Measurements from ENCODE around the gene MAP3K20.
"Not testable (repeated sequence)": the region's sequence is repeated elsewhere in the genome, so short reads cannot be mapped to it uniquely, and the experiment has no call there.

The MAP3K20 gene

DNA sequence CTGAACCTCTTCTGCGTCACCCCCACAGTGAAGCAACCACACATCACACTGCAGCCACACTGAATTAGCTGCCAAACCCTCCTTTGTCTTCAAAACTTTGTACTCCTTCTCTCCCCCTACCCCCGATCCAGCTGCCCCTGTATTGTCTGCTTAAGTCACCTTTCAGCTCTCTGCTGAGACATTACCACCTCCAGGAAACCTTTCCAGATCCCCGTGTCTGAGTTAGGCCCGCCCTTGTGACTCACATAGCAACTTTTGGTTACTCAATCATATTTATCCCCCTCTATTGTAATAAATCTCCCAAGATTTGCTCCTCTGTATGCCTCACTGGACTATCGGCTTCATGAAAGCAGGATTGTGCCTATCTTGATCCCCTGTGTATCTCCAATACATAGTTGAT is 196.2 kb downstream of the MAP3K20 start:
- DNase-seq (ENCODE audit: low spot score): no peak
- in situ Hi-C loops (cut with MboI; ENCODE audit: low pct_unique_long_range_greater_than_20kb, low sequenced_read_pairs, unreplicated experiment): no loop called here
- TF ChIP-seq, protein P1, sequence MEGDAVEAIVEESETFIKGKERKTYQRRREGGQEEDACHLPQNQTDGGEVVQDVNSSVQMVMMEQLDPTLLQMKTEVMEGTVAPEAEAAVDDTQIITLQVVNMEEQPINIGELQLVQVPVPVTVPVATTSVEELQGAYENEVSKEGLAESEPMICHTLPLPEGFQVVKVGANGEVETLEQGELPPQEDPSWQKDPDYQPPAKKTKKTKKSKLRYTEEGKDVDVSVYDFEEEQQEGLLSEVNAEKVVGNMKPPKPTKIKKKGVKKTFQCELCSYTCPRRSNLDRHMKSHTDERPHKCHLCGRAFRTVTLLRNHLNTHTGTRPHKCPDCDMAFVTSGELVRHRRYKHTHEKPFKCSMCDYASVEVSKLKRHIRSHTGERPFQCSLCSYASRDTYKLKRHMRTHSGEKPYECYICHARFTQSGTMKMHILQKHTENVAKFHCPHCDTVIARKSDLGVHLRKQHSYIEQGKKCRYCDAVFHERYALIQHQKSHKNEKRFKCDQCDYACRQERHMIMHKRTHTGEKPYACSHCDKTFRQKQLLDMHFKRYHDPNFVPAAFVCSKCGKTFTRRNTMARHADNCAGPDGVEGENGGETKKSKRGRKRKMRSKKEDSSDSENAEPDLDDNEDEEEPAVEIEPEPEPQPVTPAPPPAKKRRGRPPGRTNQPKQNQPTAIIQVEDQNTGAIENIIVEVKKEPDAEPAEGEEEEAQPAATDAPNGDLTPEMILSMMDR (IDR thresholded peaks at IDR 0.05; ENCODE audit: extremely low read depth, insufficient read depth, missing control alignments): no peak

DNA sequence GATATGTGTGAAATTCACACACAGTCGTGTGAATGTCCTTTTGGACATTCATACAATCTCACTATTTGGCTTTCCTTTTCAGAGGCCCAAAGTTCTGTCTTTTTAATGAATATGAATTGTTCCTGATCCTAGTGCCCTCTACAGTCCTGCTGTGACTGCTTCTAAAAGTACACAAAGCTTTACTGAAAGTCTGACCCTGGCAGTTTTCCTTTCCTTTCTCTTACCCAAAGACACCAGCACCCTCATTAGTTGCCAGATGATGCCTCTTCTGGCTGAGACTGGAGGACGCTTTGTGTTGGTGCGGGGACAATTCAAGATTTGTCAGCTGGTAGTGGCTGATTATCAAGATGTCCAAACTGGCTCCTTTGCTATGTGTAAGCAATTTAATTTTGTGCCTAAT is 197.2 kb downstream of the MAP3K20 start:
- TF ChIP-seq, protein P1 (IDR thresholded peaks at IDR 0.05; ENCODE audit: extremely low read depth, insufficient read depth, missing control alignments): no peak
- in situ Hi-C loops (cut with MboI; ENCODE audit: low pct_unique_long_range_greater_than_20kb, low sequenced_read_pairs, unreplicated experiment): no loop called here
- DNase-seq (ENCODE audit: low spot score): no peak

DNA sequence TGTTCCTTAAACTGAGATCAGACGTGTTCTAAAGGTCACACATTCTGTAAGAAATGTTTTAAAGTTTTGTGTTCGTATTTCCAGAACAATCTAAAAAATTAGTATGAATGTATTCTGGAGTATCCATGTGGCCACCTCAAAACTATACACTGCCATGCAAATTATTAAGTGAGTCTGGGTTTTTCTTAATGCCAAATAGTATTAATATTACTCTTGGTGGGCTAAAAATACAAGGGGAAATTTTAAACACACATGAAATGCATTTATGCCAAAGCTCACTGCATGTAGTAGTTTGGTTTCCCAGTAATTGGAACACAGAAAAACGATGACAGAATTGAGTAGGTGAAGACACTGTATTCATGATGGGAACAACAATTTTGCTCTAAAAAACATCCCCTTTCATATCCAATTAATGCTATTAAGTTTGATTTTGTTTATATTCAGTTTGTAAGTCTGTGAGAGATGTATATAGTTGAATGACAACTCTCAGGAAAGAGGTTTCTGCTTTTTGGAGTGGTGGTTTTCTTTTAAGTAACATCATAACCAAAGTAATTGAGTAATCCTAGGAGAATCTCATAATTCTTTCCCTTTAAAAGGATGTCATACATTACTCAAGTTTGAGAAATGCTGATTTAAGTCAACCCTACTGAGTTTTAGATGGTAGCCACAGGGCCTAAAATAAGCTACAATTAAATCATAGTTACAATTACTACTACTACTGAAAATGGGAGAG is 203.3 kb downstream of the MAP3K20 start:
- in situ Hi-C loops (cut with MboI; ENCODE audit: low pct_unique_long_range_greater_than_20kb, low sequenced_read_pairs, unreplicated experiment): no loop called here
- TF ChIP-seq, protein P1 (IDR thresholded peaks at IDR 0.05; ENCODE audit: extremely low read depth, insufficient read depth, missing control alignments): no peak
- no peak for DNase-seq (ENCODE audit: low spot score)

DNA sequence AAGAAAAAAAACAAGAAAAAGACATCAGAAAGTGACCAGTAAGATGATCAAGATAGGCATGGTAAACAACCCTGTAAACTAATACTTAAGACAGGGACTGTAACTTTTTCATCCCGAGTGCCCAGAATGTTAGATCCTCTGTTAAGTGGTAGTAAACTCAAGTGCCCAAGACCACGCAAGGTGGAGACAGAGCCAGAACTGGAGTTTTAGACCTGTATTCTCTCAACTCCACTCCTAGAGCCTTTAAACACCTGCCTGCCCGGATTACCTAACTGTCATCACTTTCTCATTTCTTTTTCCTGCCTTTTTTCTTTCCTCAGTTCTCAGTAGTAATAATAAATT is 203.9 kb downstream of the MAP3K20 start:
- no peak for DNase-seq (ENCODE audit: low spot score)
- in situ Hi-C loops (cut with MboI; ENCODE audit: low pct_unique_long_range_greater_than_20kb, low sequenced_read_pairs, unreplicated experiment): no loop called here
- TF ChIP-seq, protein P1 (IDR thresholded peaks at IDR 0.05; ENCODE audit: extremely low read depth, insufficient read depth, missing control alignments): no peak

DNA sequence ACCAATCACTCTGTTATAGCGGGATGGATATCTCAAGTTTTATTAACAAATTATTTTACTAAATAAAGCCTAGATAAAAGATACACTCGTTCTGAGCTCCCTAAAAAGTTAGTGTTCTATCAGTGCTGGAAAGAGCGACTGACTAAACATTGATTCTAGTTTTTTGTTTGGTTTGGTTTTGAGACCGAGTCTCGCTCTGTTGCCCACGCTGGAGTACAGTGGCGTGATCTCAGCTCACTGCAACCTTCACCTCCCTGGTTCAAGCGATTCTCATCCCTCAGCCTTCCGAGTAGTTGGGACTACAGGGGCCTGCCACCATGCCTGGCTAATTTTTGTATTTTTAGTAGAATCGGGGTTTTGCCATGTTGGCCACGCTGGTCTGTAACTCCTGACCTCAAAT is 205.2 kb downstream of the MAP3K20 start:
- in situ Hi-C loops (cut with MboI; ENCODE audit: low pct_unique_long_range_greater_than_20kb, low sequenced_read_pairs, unreplicated experiment): no loop called here
- TF ChIP-seq, protein P1 (IDR thresholded peaks at IDR 0.05; ENCODE audit: extremely low read depth, insufficient read depth, missing control alignments): no peak
- no peak for DNase-seq (ENCODE audit: low spot score)

DNA sequence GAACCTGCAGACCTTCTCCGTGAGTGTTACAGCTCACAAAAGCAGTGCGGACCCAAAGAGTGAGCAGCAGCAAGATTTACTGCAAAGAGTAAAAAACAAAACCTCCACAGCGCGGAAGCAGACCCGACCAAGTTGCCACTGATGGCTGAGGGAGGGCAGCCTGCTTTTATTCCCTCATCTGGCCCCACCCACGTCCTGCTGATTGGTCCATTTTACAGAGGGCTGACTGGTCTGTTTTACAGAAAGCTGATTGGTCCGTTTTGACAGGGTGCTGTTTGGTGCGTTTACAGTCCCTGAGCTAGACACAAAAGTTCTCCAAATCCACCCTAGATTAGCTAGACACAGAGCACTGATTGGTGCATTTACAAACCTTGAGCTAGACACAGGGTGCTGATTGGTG is 206.3 kb downstream of the MAP3K20 start:
- in situ Hi-C loops (cut with MboI; ENCODE audit: low pct_unique_long_range_greater_than_20kb, low sequenced_read_pairs, unreplicated experiment); DNase-seq (ENCODE audit: low spot score): not testable (repeated sequence)

DNA sequence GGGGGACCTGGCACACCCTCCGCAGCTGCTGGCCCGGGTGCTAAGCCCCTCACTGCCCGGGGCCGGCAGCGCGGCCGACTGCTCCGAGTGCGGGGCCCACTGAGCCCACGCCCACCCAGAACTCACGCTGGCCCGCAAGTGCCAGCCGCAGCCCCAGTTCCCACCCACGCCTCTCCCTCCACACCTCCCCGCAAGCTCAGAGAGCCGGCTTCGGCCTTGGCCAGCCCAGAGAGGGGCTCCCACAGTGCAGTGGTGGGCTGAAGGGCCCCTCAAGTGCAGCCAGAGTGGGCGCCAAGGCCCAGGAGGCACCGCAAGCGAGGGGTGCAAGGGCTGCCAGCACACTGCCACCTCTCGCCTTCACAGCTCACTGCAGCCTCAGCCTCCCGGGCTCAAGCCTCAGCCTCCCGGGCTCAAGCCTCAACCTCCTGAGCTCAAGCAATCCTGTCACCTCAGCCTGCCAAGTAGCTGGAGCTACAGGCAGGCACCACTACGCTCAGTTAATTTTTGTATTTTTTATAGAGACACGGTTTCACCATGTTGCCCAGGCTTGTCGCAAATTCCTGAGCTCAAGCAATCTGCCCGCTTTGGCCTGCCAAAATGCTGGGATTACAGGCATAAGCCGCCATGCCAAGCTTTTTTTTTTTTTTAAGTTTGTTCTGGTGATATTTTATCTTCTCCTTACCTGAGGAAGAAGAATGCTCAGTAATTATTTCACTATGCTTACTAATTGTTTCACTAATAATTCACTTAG is 207.3 kb downstream of the MAP3K20 start:
- DNase-seq (ENCODE audit: low spot score): no peak
- in situ Hi-C loops (cut with MboI; ENCODE audit: low pct_unique_long_range_greater_than_20kb, low sequenced_read_pairs, unreplicated experiment): no loop called here
- TF ChIP-seq, protein P1 (IDR thresholded peaks at IDR 0.05; ENCODE audit: extremely low read depth, insufficient read depth, missing control alignments): no peak
